Uterus (tissue), 2 donors: ENCODE measurements around the gene TTLL1.

Experiments used
- CTCF ChIP-seq, 4 experiments: fragments of 200-600 bp in 2 of 4; fragments of 450-650 bp in 2 of 4; sonication (generic) in 2 of 4; IDR thresholded peaks; one replicate each; pipeline ENCODE4 v1.5.1; 2016 to 2019; ENCODE audit warnings: antibody characterized with exemption in 4 of 4, mild to moderate bottlenecking in 2 of 4, moderate library complexity in 1 of 4
- POLR2A ChIP-seq, 2 donors: fragments of 450-650 bp; IDR thresholded peaks; one replicate each; pipeline ENCODE4 v1.6.1; 2016; ENCODE audit warnings: antibody characterized with exemption in 2 of 2, mild to moderate bottlenecking in 1 of 2, moderate library complexity in 1 of 2

GRCh38 chr22:43116932-43117331, 27.7 kb upstream of the TTLL1 start:
- TF ChIP-seq CTCF (IDR thresholded peaks at IDR 0.05) (no peak), POLR2A (IDR thresholded peaks at IDR 0.05) (no peak)
